Tibial nerve (tissue), 4 donors: ENCODE results near the gene LSM2. TPM values are rescaled to one million over a fixed set of nuclear protein-coding genes. Genes with fewer than 3 reads are reported as not detected.
"Not testable (repeated sequence)": the region's sequence is repeated elsewhere in the genome, so short reads cannot be mapped to it uniquely, and the experiment has no call there.

Source experiments
- DNase-seq, 2 donors: peaks; one replicate each; pipeline ENCODE4 v3.0.0-alpha.2; 2019; ENCODE audit warnings: low spot score in 2 of 2
- H3K27ac ChIP-seq, 4 donors: fragments of 200-600 bp; sonication (generic) in 3 of 4; one replicate each; pipeline ENCODE4 v1.5.1; 2017 to 2019; ENCODE audit warnings: mild to moderate bottlenecking in 1 of 4
- H3K27me3 ChIP-seq, 2 donors: fragments of 200-600 bp; sonication (generic) in 1 of 2; one replicate each; pipeline versions ENCODE4 v1.5.1 to v1.6.0; 2017 to 2019
- H3K36me3 ChIP-seq, 3 donors: fragments of 200-600 bp; sonication (generic); one replicate each; pipeline ENCODE4 v1.5.1; 2018 to 2019
- H3K4me1 ChIP-seq, 4 donors: fragments of 200-600 bp; sonication (generic) in 3 of 4; one replicate each; pipeline ENCODE4 v1.5.1; 2017 to 2019
- H3K4me3 ChIP-seq, 4 donors: fragments of 200-600 bp; sonication (generic) in 3 of 4; one replicate each; pipeline ENCODE4 v1.5.1; 2017 to 2019; ENCODE audit warnings: mild to moderate bottlenecking in 1 of 4, moderate library complexity in 1 of 4
- H3K9me3 ChIP-seq, 4 donors: fragments of 200-600 bp; sonication (generic) in 3 of 4; one replicate each; pipeline ENCODE4 v1.5.1; 2017 to 2019
- EP300 ChIP-seq, 2 donors: sonication (generic); formaldehyde crosslinking; IDR thresholded peaks; one replicate each; pipeline ENCODE4 v1.6.1; 2017; ENCODE audit warnings: antibody characterized with exemption in 2 of 2, mild to moderate bottlenecking in 1 of 2
- POLR2A ChIP-seq, 2 donors: fragments of 450-650 bp; IDR thresholded peaks; one replicate each; pipeline ENCODE4 v1.6.1; 2017; ENCODE audit warnings: antibody characterized with exemption in 2 of 2, mild to moderate bottlenecking in 2 of 2, moderate library complexity in 2 of 2
- WGBS, 2 donors: methylation state at CpG; one replicate each; pipeline ENCODE4 v1.1.5; 2018; 5-methylcytosine and 5-hydroxymethylcytosine counted together
- total RNA-seq, 4 donors: library from RNA; depleted of rRNA; stranded (reverse); fragments of >200 nt; gene quantifications; one replicate each; pipeline ENCODE4 v1.1.0, GENCODE V29; 2016
- TF ChIP-seq, protein P1 (sequence below), 5 experiments: fragments of 200-600 bp in 3 of 5; fragments of 450-650 bp in 2 of 5; sonication (generic) in 3 of 5; IDR thresholded peaks; one replicate each; pipeline ENCODE4 v1.5.1; 2016 to 2019; ENCODE audit warnings: antibody characterized with exemption in 5 of 5, mild to moderate bottlenecking in 3 of 5, moderate library complexity in 2 of 5

Gene LSM2
- total RNA-seq, 4 donors from 2014 or later: 23.9 to 31.8 (median 28.4) TPM

DNA sequence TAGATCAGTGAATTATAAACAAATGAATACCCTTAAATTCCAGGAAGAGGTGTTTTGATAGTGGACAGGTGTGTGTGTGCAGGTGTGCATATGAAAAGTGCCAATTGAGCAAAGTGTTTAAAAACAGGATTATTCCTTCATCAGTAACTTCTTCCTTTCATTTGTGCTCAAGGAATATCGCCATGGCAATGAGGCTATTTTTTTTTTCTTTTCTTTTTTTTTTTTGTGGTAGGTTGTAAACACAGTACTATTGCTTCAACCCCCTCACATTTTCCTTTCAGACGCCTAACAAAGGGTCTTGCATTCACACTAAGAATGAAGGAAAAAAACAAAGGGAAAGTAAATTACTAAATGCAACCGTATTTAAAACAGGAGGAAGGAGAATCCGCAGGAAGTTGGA is 18.8 kb upstream of the LSM2 start:
- TF ChIP-seq, protein P1, sequence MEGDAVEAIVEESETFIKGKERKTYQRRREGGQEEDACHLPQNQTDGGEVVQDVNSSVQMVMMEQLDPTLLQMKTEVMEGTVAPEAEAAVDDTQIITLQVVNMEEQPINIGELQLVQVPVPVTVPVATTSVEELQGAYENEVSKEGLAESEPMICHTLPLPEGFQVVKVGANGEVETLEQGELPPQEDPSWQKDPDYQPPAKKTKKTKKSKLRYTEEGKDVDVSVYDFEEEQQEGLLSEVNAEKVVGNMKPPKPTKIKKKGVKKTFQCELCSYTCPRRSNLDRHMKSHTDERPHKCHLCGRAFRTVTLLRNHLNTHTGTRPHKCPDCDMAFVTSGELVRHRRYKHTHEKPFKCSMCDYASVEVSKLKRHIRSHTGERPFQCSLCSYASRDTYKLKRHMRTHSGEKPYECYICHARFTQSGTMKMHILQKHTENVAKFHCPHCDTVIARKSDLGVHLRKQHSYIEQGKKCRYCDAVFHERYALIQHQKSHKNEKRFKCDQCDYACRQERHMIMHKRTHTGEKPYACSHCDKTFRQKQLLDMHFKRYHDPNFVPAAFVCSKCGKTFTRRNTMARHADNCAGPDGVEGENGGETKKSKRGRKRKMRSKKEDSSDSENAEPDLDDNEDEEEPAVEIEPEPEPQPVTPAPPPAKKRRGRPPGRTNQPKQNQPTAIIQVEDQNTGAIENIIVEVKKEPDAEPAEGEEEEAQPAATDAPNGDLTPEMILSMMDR (IDR thresholded peaks at IDR 0.05): no peak
- TF ChIP-seq POLR2A (IDR thresholded peaks at IDR 0.05) (no peak), EP300 (IDR thresholded peaks at IDR 0.05) (no peak)
- 38 to 44% methylated on average over 4 of the region's 4 CpGs for WGBS, 2 donors
- H3K4me1 ChIP-seq: peaks cover 0 to 54% (median 26%) of the 10 kb centered on the region in 4 donors
- no peaks in the 10 kb centered on the region for H3K36me3 ChIP-seq
- no peak for DNase-seq
- H3K4me3 ChIP-seq: no peak overlapping the region
- peak overlapping the region; percentile 87 to 100 (median 94) for H3K27ac ChIP-seq
- H3K9me3 ChIP-seq: no peaks in the 10 kb centered on the region
- no peaks in the 10 kb centered on the region for H3K27me3 ChIP-seq

DNA sequence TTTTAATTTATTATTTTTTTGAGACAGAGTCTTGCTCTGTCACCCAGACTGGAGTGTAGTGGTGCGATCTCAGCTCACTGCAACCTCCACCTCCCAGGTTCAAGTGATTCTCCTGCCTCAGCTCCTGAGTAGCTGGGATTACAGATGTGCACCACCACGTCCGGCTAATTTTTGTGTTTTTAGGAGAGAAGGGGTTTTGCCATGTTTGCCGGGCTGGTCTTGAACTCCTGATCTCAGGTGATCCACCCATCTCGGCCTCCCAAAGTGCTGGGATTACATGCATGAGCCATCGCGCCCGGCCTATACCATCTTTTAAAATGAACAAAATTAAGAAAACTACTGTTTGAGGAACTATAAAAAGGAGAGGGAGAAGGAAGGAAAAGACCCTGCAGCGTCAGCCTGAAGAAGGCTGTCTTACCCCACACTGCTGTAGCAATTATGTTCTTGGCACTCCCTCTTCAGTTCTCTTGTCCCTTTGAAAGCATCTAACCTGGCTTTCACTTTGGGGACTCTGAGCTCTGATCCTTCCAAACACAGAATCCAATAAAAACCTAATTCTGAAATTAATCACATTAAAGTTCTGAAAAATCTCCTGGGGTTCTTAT is 16.9 kb upstream of the LSM2 start:
- peak in 1 of 2 donors; percentile 30 for TF ChIP-seq EP300 (IDR thresholded peaks at IDR 0.05)
- not testable (repeated sequence) for H3K9me3 ChIP-seq, H3K27me3 ChIP-seq, DNase-seq, H3K36me3 ChIP-seq, H3K4me3 ChIP-seq
- peak overlapping the region; percentile 90 to 100 (median 99) for H3K27ac ChIP-seq
- peaks cover 0 to 72% (median 41%) of the 10 kb centered on the region in 4 donors for H3K4me1 ChIP-seq
- 82 to 85% methylated on average over 9 of the region's 9 CpGs for WGBS, 2 donors

DNA sequence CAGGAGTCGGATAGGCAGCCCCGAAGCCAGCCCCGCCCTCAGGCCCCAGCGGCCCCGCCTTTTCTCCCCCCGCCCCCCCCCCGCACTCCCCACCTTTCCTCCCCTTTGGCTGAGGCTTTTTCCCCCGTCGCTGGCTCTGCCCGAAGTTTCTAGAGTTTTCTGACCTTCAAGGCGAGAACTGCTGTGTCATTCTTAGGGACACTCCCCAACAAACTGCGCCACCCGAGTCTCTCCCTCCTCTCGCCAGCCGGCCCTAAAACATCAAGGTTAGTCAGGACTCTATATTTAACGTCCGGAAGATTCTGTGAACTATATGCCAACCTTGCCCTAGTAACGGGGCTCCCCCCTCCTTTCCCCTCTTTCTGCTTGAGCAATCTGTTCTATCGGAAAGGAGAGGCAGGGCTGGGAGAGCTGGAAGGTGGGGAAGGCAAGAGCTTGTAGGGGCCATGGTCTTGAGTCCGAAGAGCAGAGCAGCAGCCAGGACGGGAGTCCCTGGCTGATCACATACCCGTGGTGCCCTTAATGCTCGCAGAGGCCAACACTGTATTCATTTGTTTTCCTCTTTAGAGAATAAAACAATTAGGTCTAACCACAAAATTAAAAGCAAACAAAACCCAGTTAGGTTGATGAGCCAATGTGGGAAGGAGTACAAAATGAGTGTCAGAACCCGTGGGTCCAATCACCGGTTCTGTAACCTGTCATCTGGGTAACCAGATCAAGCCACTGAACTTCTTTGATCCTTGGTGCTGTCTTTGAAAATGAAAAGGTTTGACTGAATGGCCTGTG is 15.5 kb upstream of the LSM2 start:
- Histone ChIP-seq H3K4me3 (peak overlapping the region; percentile 38 to 67 (median 54)), H3K36me3 (no peaks in the 10 kb centered on the region), H3K27me3 (no peaks in the 10 kb centered on the region), H3K27ac (peak overlapping the region; percentile 90 to 100 (median 99)), H3K9me3 (no peaks in the 10 kb centered on the region), H3K4me1 (peaks cover 0 to 84% (median 51%) of the 10 kb centered on the region in 4 donors)
- TF ChIP-seq, protein P1 (IDR thresholded peaks at IDR 0.05): no peak
- TF ChIP-seq POLR2A (IDR thresholded peaks at IDR 0.05) (peak; percentile 84 to 94), EP300 (IDR thresholded peaks at IDR 0.05) (peak; percentile 8 to 99)
- WGBS, 2 donors: 2% methylated on average over 25 of the region's 25 CpGs
- peak; percentile 77 to 88 for DNase-seq

DNA sequence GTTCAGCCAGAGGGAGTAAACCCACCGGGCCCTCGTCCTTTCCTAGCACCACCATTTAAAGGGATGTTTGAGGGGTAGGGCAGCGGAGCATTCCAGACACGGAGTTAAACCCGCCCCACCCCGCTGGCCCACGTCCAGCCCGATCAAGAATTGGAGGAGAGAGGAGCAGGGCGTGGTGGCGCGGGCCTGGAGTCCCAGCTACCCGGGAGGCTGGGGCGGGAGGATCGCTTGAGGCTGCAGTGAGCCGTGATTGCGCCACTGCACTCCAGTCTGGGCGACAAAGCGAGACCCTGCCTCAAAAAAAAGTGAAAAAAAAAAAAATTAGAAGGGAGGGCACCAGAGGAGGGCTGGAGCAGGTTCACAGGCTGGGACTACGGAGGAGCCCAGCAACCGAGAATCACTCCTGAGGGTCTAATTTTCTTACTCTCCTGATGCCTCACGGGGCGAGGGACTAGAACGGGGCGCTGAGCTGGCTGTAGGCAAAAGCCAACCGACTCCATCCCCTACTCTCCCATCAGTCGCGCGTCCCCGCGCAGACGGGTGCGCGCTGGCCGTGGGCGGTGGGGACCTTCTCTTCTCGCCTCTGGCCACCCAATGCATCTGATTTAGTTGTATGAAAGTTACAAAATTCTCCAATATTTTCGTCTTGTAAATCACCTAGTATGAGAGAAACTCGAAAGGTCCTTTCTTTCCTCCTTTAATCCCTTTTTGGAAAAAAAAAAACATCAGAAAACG is 14.7 kb upstream of the LSM2 start:
- no peaks in the 10 kb centered on the region for H3K27me3 ChIP-seq
- peak overlapping the region; percentile 90 to 100 (median 99) for H3K27ac ChIP-seq
- H3K36me3 ChIP-seq: no peaks in the 10 kb centered on the region
- peak overlapping the region; percentile 33 to 67 (median 54) for H3K4me3 ChIP-seq
- H3K9me3 ChIP-seq: no peaks in the 10 kb centered on the region
- TF ChIP-seq, protein P1 (IDR thresholded peaks at IDR 0.05): no peak
- TF ChIP-seq POLR2A (IDR thresholded peaks at IDR 0.05): peak; percentile 33 to 66
- DNase-seq: peak in 1 of 2 donors; percentile 46
- H3K4me1 ChIP-seq: peaks cover 0 to 82% (median 50%) of the 10 kb centered on the region in 4 donors
- WGBS, 2 donors: 3 to 7% methylated on average over 39 of the region's 39 CpGs

DNA sequence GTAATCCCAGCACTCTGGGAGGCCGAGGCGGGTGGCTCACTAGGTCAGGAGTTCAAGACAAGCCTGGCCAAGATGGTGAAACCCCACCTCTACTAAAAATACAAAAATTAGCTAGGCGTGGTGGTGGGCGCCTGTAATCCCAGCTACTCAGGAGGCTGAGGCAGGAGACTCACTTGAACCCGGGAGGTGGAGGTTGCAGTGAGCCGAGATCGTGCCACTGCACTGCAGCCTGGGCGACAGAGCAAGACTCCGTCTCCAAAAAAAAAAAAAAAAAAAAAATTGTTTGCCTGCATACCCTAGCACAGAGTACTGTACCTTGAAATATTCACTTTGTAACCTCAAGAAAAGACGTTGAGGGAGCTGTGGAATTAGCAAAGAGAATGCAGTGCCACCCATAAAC is 13.6 kb upstream of the LSM2 start:
- WGBS, 2 donors: 90 to 91% methylated on average over 10 of the region's 10 CpGs
- not testable (repeated sequence) for H3K27me3 ChIP-seq, H3K9me3 ChIP-seq, DNase-seq, H3K36me3 ChIP-seq, H3K4me3 ChIP-seq
- H3K27ac ChIP-seq: peak overlapping the region in 2 of 4 donors; percentile 99 to 100
- peaks cover 0 to 71% (median 39%) of the 10 kb centered on the region in 4 donors for H3K4me1 ChIP-seq
